Smooth muscle cell (in vitro differentiated cells): Measurements from ENCODE around the gene HAUS7. TPM values are rescaled to one million over a fixed set of nuclear protein-coding genes. Genes with fewer than 3 reads are reported as not detected.
A peak's percentile ranks its signal among the peaks of the same experiment; 100 is the strongest.

ENCODE experiments used
- DNase-seq: peaks from one replicate; lab custom pipeline; 2025; ENCODE audit not compliant: unreplicated experiment; lab: John Stamatoyannopoulos, UW
- H2AFZ ChIP-seq: fragments of 200-600 bp; sonication (generic); 2 replicates; pipeline ENCODE4 v1.6.0; 2016; ENCODE audit warnings: antibody characterized with exemption, low read depth, mild to moderate bottlenecking
- H3F3A ChIP-seq: fragments of 200-600 bp; sonication (generic); 2 replicates; pipeline ENCODE4 v1.6.0; 2017; ENCODE audit warnings: antibody characterized with exemption, low read depth
- H3K27ac ChIP-seq: fragments of 200-600 bp; sonication (generic); 2 replicates; pipeline ENCODE4 v1.5.1; 2016; ENCODE audit warnings: low read depth, mild to moderate bottlenecking
- H3K27me3 ChIP-seq: fragments of 200-600 bp; sonication (generic); 2 replicates; pipeline ENCODE4 v1.6.1; 2016; ENCODE audit warnings: low read depth, mild to moderate bottlenecking
- H3K36me3 ChIP-seq: fragments of 200-600 bp; sonication (generic); 2 replicates; pipeline ENCODE4 v1.5.1; 2016; ENCODE audit warnings: low read depth
- H3K4me1 ChIP-seq: fragments of 200-600 bp; sonication (generic); 2 replicates; pipeline ENCODE4 v1.5.1; 2016; ENCODE audit warnings: low read depth
- H3K4me2 ChIP-seq: fragments of 200-600 bp; sonication (generic); 2 replicates; pipeline ENCODE4 v1.6.0; 2016; ENCODE audit warnings: mild to moderate bottlenecking
- H3K4me3 ChIP-seq: fragments of 200-600 bp; sonication (generic); 2 replicates; pipeline ENCODE4 v1.5.1; 2016; ENCODE audit warnings: mild to moderate bottlenecking
- H3K79me2 ChIP-seq: fragments of 200-600 bp; sonication (generic); 2 replicates; pipeline ENCODE4 v1.6.0; 2016; ENCODE audit warnings: low read depth, mild to moderate bottlenecking
- H3K9ac ChIP-seq: fragments of 200-600 bp; sonication (generic); 2 replicates; pipeline ENCODE4 v1.6.0; 2016; ENCODE audit warnings: low read depth
- H3K9me3 ChIP-seq: fragments of 200-600 bp; sonication (generic); replicated peaks from 2 replicates; pipeline ENCODE4 v1.5.1; 2016; ENCODE audit warnings: low read depth
- H4K20me1 ChIP-seq: fragments of 200-600 bp; sonication (generic); 2 replicates; pipeline ENCODE4 v1.6.0; 2016; ENCODE audit warnings: low read depth
- CTCF ChIP-seq: fragments of 200-600 bp; sonication (generic); IDR thresholded peaks from 2 replicates; pipeline ENCODE4 v1.5.1; 2017; ENCODE audit warnings: borderline replicate concordance, mild to moderate bottlenecking, antibody characterized with exemption; ENCODE audit not compliant: insufficient read depth, poor library complexity, severe bottlenecking
- WGBS: methylation state at CpG from one replicate; pipeline ENCODE4 v1.1.7; 2016; ENCODE audit warnings: low lambda C conversion rate; 5-methylcytosine and 5-hydroxymethylcytosine counted together
- polyA plus RNA-seq: library from polyadenylated mRNA; unstranded; fragments of >200 nt; fragmentation: Nextera tagmentation; extraction: Ambion mirVana; gene quantifications from 2 replicates; pipeline ENCODE4 v1.2.1, GENCODE V29; 2016
- total RNA-seq: library from RNA; depleted of rRNA; stranded (reverse); fragments of >200 nt; gene quantifications from 2 replicates; pipeline ENCODE4 v1.2.3, GENCODE V29; 2014

The HAUS7 gene
- total and polyA plus RNA-seq, 2 experiments from 2014 or later: 18.5 to 27.4 TPM

- 94% methylated on average over 12 of the region's 14 CpGs for WGBS
Measured at GRCh38 chrX:153502796-153503195, 32.4 kb upstream of the HAUS7 start.

GRCh38 chrX:153502131-153502530, 31.8 kb upstream of the HAUS7 start:
- H3K27me3 ChIP-seq: no peaks in the 10 kb centered on the region
- TF ChIP-seq CTCF: no peak
- no peak overlapping the region for H3K9ac ChIP-seq
- H4K20me1 ChIP-seq: peaks cover 79% of the 10 kb centered on the region
- no peak overlapping the region for H3K4me3 ChIP-seq
- H3K9me3 ChIP-seq: no peaks in the 10 kb centered on the region
- no peak overlapping the region for H2AFZ ChIP-seq
- DNase-seq: no peak
- H3K4me1 ChIP-seq: no peaks in the 10 kb centered on the region
- peaks cover 23% of the 10 kb centered on the region for H3K79me2 ChIP-seq
- peak overlapping the region; percentile 28 for H3K27ac ChIP-seq
- 88% methylated on average over 10 of the region's 10 CpGs for WGBS
- no peak overlapping the region for H3K4me2 ChIP-seq
- H3F3A ChIP-seq: no peaks in the 10 kb centered on the region
- H3K36me3 ChIP-seq: no peaks in the 10 kb centered on the region

More at GRCh38 chrX:153502796-153503195, 32.4 kb upstream of the HAUS7 start:
- Histone ChIP-seq H4K20me1 (peaks cover 80% of the 10 kb centered on the region), H3K9me3 (no peaks in the 10 kb centered on the region), H3K27ac (no peak overlapping the region), H3F3A (no peaks in the 10 kb centered on the region), H3K9ac (no peak overlapping the region), H2AFZ (no peak overlapping the region), H3K79me2 (peaks cover 20% of the 10 kb centered on the region), H3K4me1 (no peaks in the 10 kb centered on the region), H3K4me2 (no peak overlapping the region), H3K36me3 (no peaks in the 10 kb centered on the region), H3K27me3 (no peaks in the 10 kb centered on the region), H3K4me3 (no peak overlapping the region)
- DNase-seq: no peak
- TF ChIP-seq CTCF: no peak

- Histone ChIP-seq H4K20me1 (peaks cover 75% of the 10 kb centered on the region), H3K9ac (no peak overlapping the region), H3K36me3 (no peaks in the 10 kb centered on the region), H2AFZ (no peak overlapping the region), H3K4me2 (no peak overlapping the region), H3K27ac (peak overlapping the region; percentile 28), H3K4me1 (no peaks in the 10 kb centered on the region), H3K79me2 (peaks cover 25% of the 10 kb centered on the region), H3K4me3 (no peak overlapping the region), H3F3A (no peaks in the 10 kb centered on the region), H3K9me3 (no peaks in the 10 kb centered on the region), H3K27me3 (no peaks in the 10 kb centered on the region)
- WGBS: 87% methylated on average over 8 of the region's 8 CpGs
- no peak for DNase-seq
- TF ChIP-seq CTCF: no peak
Measured at GRCh38 chrX:153501530-153501929, 31.2 kb upstream of the HAUS7 start.

GRCh38 chrX:153500676-153501280, 30.4 kb upstream of the HAUS7 start:
- no peak for TF ChIP-seq CTCF
- Histone ChIP-seq H3K27me3 (no peaks in the 10 kb centered on the region), H3K9ac (no peak overlapping the region), H3K79me2 (peaks cover 32% of the 10 kb centered on the region), H3K9me3 (no peaks in the 10 kb centered on the region), H2AFZ (no peak overlapping the region), H3K4me1 (no peaks in the 10 kb centered on the region), H3K4me3 (no peak overlapping the region), H3F3A (no peaks in the 10 kb centered on the region), H3K36me3 (no peaks in the 10 kb centered on the region), H3K27ac (no peak overlapping the region), H3K4me2 (peak overlapping the region; percentile 78), H4K20me1 (peaks cover 82% of the 10 kb centered on the region)
- WGBS: 84% methylated on average over 8 of the region's 9 CpGs
- DNase-seq: no peak
